ENCODE measurements around the gene ZBED4. TPM values are rescaled to one million over a fixed set of nuclear protein-coding genes. Genes with fewer than 3 reads are reported as not detected.

ZBED4 gene
- total RNA-seq, 1 experiment from 2014 or later: 21.6 TPM

- TF ChIP-seq REST (IDR thresholded peaks at IDR 0.05; ENCODE audit: low read depth): no peak
Measured at GRCh38 chr22:49899530-49899929, 45.9 kb downstream of the ZBED4 start (continued).

GRCh38 chr22:49900441-49901230, 47.0 kb downstream of the ZBED4 start:
- Histone ChIP-seq H3K9me3 (ENCODE audit: control insufficient read depth in 1 of 2, insufficient read depth in 1 of 2, low read depth in 1 of 2, low read length in 2 of 2) (no peaks in the 10 kb centered on the region), H2AFZ (ENCODE audit: low read depth, low read length, poor library complexity, severe bottlenecking) (no peak overlapping the region), H3K9me2 (ENCODE audit: insufficient read depth) (no peaks in the 10 kb centered on the region), H3K4me1 (ENCODE audit: control insufficient read depth in 1 of 2, insufficient read depth in 2 of 2, low read length in 2 of 2) (no peaks in the 10 kb centered on the region), H3K27ac (ENCODE audit: low read depth, low read length) (no peak overlapping the region), H3K4me2 (ENCODE audit: low read length) (no peak overlapping the region), H3K4me3 (replicated peaks in 1 of 2; ENCODE audit: low read depth in 1 of 2, low read length in 2 of 2) (no peak overlapping the region), H3K27me3 (ENCODE audit: insufficient read depth, low read length) (no peaks in the 10 kb centered on the region), H4K20me1 (ENCODE audit: insufficient read depth) (no peaks in the 10 kb centered on the region), H3K9ac (ENCODE audit: low read length) (no peak overlapping the region), H3K79me2 (ENCODE audit: insufficient read depth, low read length) (no peaks in the 10 kb centered on the region), H3K36me3 (ENCODE audit: control insufficient read depth in 1 of 2, insufficient read depth in 2 of 2, low read length in 2 of 2) (peaks cover 3 to 14% of the 10 kb centered on the region in 2 experiments; a peak in 3 of 4 replicates)
- TF ChIP-seq SP1 (IDR thresholded peaks at IDR 0.05; ENCODE audit: low read depth) (no peak), POLR2A (IDR thresholded peaks at IDR 0.05; ENCODE audit: borderline replicate concordance, extremely low read depth, insufficient read depth, insufficient read length) (no peak), SIN3A (IDR thresholded peaks at IDR 0.05; ENCODE audit: low read depth) (no peak), MAX (IDR thresholded peaks at IDR 0.05) (no peak), ELF1 (IDR thresholded peaks at IDR 0.05; ENCODE audit: borderline replicate concordance, low read depth) (no peak), POLR2AphosphoS5 (IDR thresholded peaks at IDR 0.05; ENCODE audit: low read depth, low read length) (no peak), FOSL1 (IDR thresholded peaks at IDR 0.05; ENCODE audit: low read depth) (no peak), TCF7L2 (IDR thresholded peaks at IDR 0.05; ENCODE audit: borderline replicate concordance, extremely low read depth, insufficient read depth, insufficient read length) (no peak), YY1 (IDR thresholded peaks at IDR 0.05; ENCODE audit: extremely low read depth, insufficient replicate concordance, low read depth, low read length) (no peak)
- ATAC-seq (no peak), DNase-seq (ENCODE audit: low read depth, low spot score) (no peak)
- POLR2A ChIA-PET: no interaction called here
- intact Hi-C loops (cut with micrococcal nuclease): no loop called here
- CTCF ChIA-PET: no interaction called here
- no TSS peak for BruUV-seq (replicated peaks)
- RAD21 ChIA-PET (ENCODE audit: low non-redundant PET in 1 of 2, low total read pairs in 2 of 2, uncharacterized antibody in 2 of 2, unreplicated experiment in 2 of 2): no interaction called here
